Spleen (tissue), 11 donors: ENCODE results near the gene PLA2G15. TPM values are rescaled to one million over a fixed set of nuclear protein-coding genes. Genes with fewer than 3 reads are reported as not detected.

Experiments used
- DNase-seq: peaks from one replicate; pipeline ENCODE4 v3.0.0-alpha.2; 2020
- H3K27ac ChIP-seq, 8 donors: fragments of 200-600 bp; sonication (generic) in 7 of 8; 1 replicate in 4 of 8; 2 replicates in 4 of 8; pipeline versions ENCODE4 v1.5.0 to v1.8.0; 2016 to 2021; ENCODE audit warnings: inconsistent platforms in 4 of 8, mild to moderate bottlenecking in 4 of 8, moderate library complexity in 1 of 8
- H3K27me3 ChIP-seq, 7 donors: fragments of 200-600 bp; sonication (generic) in 6 of 7; replicated peaks in 1 of 7; 1 replicate in 4 of 7; 2 replicates in 3 of 7; pipeline versions ENCODE4 v1.5.0 to v1.8.0; 2016 to 2021; ENCODE audit warnings: inconsistent platforms in 3 of 7, mild to moderate bottlenecking in 1 of 7
- H3K36me3 ChIP-seq, 6 donors: fragments of 200-600 bp; sonication (generic) in 5 of 6; 1 replicate in 4 of 6; 2 replicates in 2 of 6; pipeline versions ENCODE4 v1.5.0 to v1.8.0; 2016 to 2021; ENCODE audit warnings: inconsistent platforms in 2 of 6
- H3K4me1 ChIP-seq, 6 donors: fragments of 200-600 bp; sonication (generic) in 5 of 6; 1 replicate in 3 of 6; 2 replicates in 3 of 6; pipeline versions ENCODE4 v1.5.0 to v1.8.0; 2016 to 2021; ENCODE audit warnings: inconsistent platforms in 3 of 6
- H3K4me3 ChIP-seq, 8 donors: fragments of 200-600 bp; sonication (generic) in 7 of 8; 1 replicate in 4 of 8; 2 replicates in 4 of 8; pipeline versions ENCODE4 v1.5.0 to v1.8.0; 2016 to 2021; ENCODE audit warnings: inconsistent platforms in 4 of 8, mild to moderate bottlenecking in 4 of 8, moderate library complexity in 2 of 8
- H3K9me3 ChIP-seq, 8 donors: fragments of 200-600 bp; sonication (generic) in 7 of 8; 1 replicate in 4 of 8; 2 replicates in 4 of 8; pipeline versions ENCODE4 v1.5.0 to v1.8.0; 2016 to 2021; ENCODE audit warnings: inconsistent platforms in 4 of 8
- CTCF ChIP-seq, 11 experiments: fragments of 200-600 bp in 7 of 11; fragments of 450-650 bp in 4 of 11; sonication (generic) in 4 of 11; IDR thresholded peaks in 8 of 11; conservative IDR thresholded peaks in 3 of 11; 1 replicate in 7 of 11; 2 replicates in 4 of 11; pipeline versions ENCODE4 v1.4.0 to v1.8.0; 2016 to 2021; ENCODE audit warnings: antibody characterized with exemption in 11 of 11, inconsistent platforms in 4 of 11, mild to moderate bottlenecking in 1 of 11
- POLR2A ChIP-seq, 3 donors: fragments of 450-650 bp; IDR thresholded peaks; one replicate each; pipeline ENCODE4 v1.5.1; 2017; ENCODE audit warnings: antibody characterized with exemption in 3 of 3, mild to moderate bottlenecking in 1 of 3
- POLR2AphosphoS5 ChIP-seq, 3 donors: sonication (generic); formaldehyde crosslinking; IDR thresholded peaks; one replicate each; pipeline ENCODE4 v1.5.1; 2017; ENCODE audit warnings: antibody characterized with exemption in 3 of 3
- WGBS, 5 donors: extraction: QIAGEN DNeasy Blood & Tissue Kit in 3 of 5; methylation state at CpG; one replicate each; pipeline versions ENCODE4 v1.1.5 to v1.1.7; 2013 to 2018; 5-methylcytosine and 5-hydroxymethylcytosine counted together
- intact Hi-C: fragments of 100-400 bp; cut with DNase I; formaldehyde crosslinking; loops from one replicate; pipeline ENCODE4 v1.15.0; 2023; ENCODE audit warnings: low total_unique reads
- polyA plus RNA-seq, 3 donors: library from polyadenylated mRNA; stranded (reverse); fragments of 200-250 nt; gene quantifications; one replicate each; pipeline ENCODE4 v1.2.1, GENCODE V29; 2013
- total RNA-seq, 7 donors: library from RNA; depleted of rRNA in 3 of 7; stranded (reverse); fragments of >200 nt in 3 of 7; fragmentation: NEBNext Ultra II Directional in 4 of 7; extraction: Animal tissue kit (Norgen Biotek cat#: 25700) in 4 of 7; gene quantifications; one replicate each; pipeline versions ENCODE4 v1.1.0 to v1.2.1, GENCODE V29; 2016 to 2021
- donor health status: healthy with polysubstance abuse.
- donor health status: DM: no; HTN: no; CAD: no; lungs with moderate emphysema.
- donor health status: DM: no; HTN: no; CAD: no.
- donor health status: Bipolar disorder and iron deficiency.
- donor health status: healthy.
- donor health status: DM: no; HTN: no; CAD: no.
- donor health status: DM: yes; HTN: yes; CAD: no.

The PLA2G15 gene
- total and polyA plus RNA-seq, 10 donors = 6.3 to 40.4 (median 28.3) TPM

- H3K27me3 ChIP-seq = no peaks in the 10 kb centered on the region
- peaks cover 0 to 47% (median 6%) of the 10 kb centered on the region in 6 donors for H3K36me3 ChIP-seq
- no peak for TF ChIP-seq POLR2AphosphoS5 (IDR thresholded peaks at IDR 0.05)
- no peak for TF ChIP-seq POLR2A (IDR thresholded peaks at IDR 0.05)
- TF ChIP-seq CTCF (IDR thresholded peaks at IDR 0.05 in 8 of 11, conservative IDR thresholded peaks at IDR 0.05 in 3 of 11) = no peak
- no peaks in the 10 kb centered on the region for H3K9me3 ChIP-seq
- intact Hi-C loops = loop anchor here (5.0 kb wide), 1 partner anchor 39 kb away; no protein-coding TSS in a partner anchor
- H3K4me1 ChIP-seq = peaks cover 14 to 94% (median 54%) of the 10 kb centered on the region in 6 donors
- WGBS, 5 donors = 79 to 86% (median 83%) methylated on average over 6 of the region's 6 CpGs
- no peak overlapping the region for H3K4me3 ChIP-seq
- peak overlapping the region in 1 of 8 donors; percentile 32 for H3K27ac ChIP-seq
- DNase-seq = no peak
Measured at GRCh38 chr16:68267612-68268405, 22.6 kb downstream of the PLA2G15 start.

GRCh38 chr16:68269793-68270192 is 24.6 kb downstream of the PLA2G15 start:
- H3K4me1 ChIP-seq = peaks cover 21 to 98% (median 63%) of the 10 kb centered on the region in 6 donors
- H3K27me3 ChIP-seq = no peaks in the 10 kb centered on the region
- TF ChIP-seq CTCF (IDR thresholded peaks at IDR 0.05 in 8 of 11, conservative IDR thresholded peaks at IDR 0.05 in 3 of 11) = no peak
- no peak for TF ChIP-seq POLR2AphosphoS5 (IDR thresholded peaks at IDR 0.05)
- no peak for TF ChIP-seq POLR2A (IDR thresholded peaks at IDR 0.05)
- H3K36me3 ChIP-seq = peaks cover 0 to 67% (median 16%) of the 10 kb centered on the region in 6 donors
- no peaks in the 10 kb centered on the region for H3K9me3 ChIP-seq
- 90 to 97% (median 94%) methylated on average over 4 of the region's 4 CpGs for WGBS, 5 donors
- no peak overlapping the region for H3K27ac ChIP-seq
- intact Hi-C loops = loop anchor here (5.0 kb wide), 1 partner anchor 38 kb away; no protein-coding TSS in a partner anchor
- no peak overlapping the region for H3K4me3 ChIP-seq
- no peak for DNase-seq

DNA sequence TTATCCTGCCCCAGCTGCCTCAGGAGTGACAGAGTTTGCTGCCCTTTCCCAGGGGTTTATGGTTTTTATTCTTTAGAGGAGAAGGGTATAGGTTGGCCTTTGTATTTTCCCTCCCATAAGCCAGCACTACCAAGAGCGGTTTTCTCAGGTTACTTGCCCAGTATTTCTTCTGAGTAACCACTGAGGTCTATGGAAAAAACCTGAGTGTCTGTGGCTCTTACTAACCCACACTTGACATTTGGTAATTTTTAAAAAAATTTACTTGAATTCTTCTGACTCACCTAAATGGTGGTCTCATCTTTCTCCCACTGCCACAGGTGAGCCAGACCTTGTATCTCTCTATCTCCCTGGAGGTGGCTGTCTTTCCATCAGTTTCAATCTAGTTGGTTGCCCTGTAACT is 25.2 kb downstream of the PLA2G15 start:
- no peak overlapping the region for H3K27ac ChIP-seq
- no peak overlapping the region for H3K4me3 ChIP-seq
- H3K9me3 ChIP-seq = no peaks in the 10 kb centered on the region
- DNase-seq = no peak
- TF ChIP-seq CTCF (IDR thresholded peaks at IDR 0.05 in 8 of 11, conservative IDR thresholded peaks at IDR 0.05 in 3 of 11) = no peak
- no peak for TF ChIP-seq POLR2A (IDR thresholded peaks at IDR 0.05)
- no peak for TF ChIP-seq POLR2AphosphoS5 (IDR thresholded peaks at IDR 0.05)
- intact Hi-C loops = no loop called here
- WGBS, 5 donors = 0 to 50% (median 0%) methylated on average over 1 of the region's 1 CpG
- no peaks in the 10 kb centered on the region for H3K27me3 ChIP-seq
- H3K36me3 ChIP-seq = peaks cover 0 to 73% (median 19%) of the 10 kb centered on the region in 6 donors
- peaks cover 21 to 98% (median 64%) of the 10 kb centered on the region in 6 donors for H3K4me1 ChIP-seq

- TF ChIP-seq POLR2AphosphoS5 (IDR thresholded peaks at IDR 0.05) = peak in 2 of 3 donors; percentile 16 to 48
- TF ChIP-seq POLR2A (IDR thresholded peaks at IDR 0.05) = no peak
- Histone ChIP-seq H3K36me3 (peaks cover 0 to 85% (median 17%) of the 10 kb centered on the region in 6 donors), H3K4me3 (no peak overlapping the region), H3K27ac (peak overlapping the region; percentile 3 to 73 (median 38)), H3K4me1 (peaks cover 18 to 97% (median 62%) of the 10 kb centered on the region in 6 donors), H3K27me3 (no peaks in the 10 kb centered on the region), H3K9me3 (no peaks in the 10 kb centered on the region)
- intact Hi-C loops = no loop called here
- DNase-seq = no peak
- WGBS, 5 donors = 94 to 96% (median 96%) methylated on average over 4 of the region's 4 CpGs
Measured at GRCh38 chr16:68272507-68273209, 27.5 kb downstream of the PLA2G15 start.
